ENCODE data around the gene DPP7. TPM values are rescaled to one million over a fixed set of nuclear protein-coding genes. Genes with fewer than 3 reads are reported as not detected.

DPP7 gene
- polyA plus RNA-seq, 1 of the 3 experiments (the other 2 are of a cell fraction) = 127 TPM

- peaks cover 11 to 15% of the 10 kb centered on the region in 2 experiments; a peak in 2 of 4 replicates for H3K4me1 ChIP-seq (ENCODE audit: control insufficient read depth in 1 of 2, insufficient read depth in 2 of 2, low read depth in 1 of 2, low read length in 1 of 2)
- no peaks in the 10 kb centered on the region for H3K27me3 ChIP-seq (ENCODE audit: insufficient read depth)
- H3K79me2 ChIP-seq (ENCODE audit: insufficient read depth) = 0 out of 2 replicates have a peak, but pooled peaks cover under 1% of the 10 kb centered on the region
- H3K9ac ChIP-seq = no peak overlapping the region
- ChIA-PET POLR2A (interaction anchor here (0.9 kb wide), 1 partner anchor 158 kb away, joined by 3 read pairs; no protein-coding TSS in a partner anchor), CTCF (interaction anchor here (1.0 to 2.4 kb wide), 8 partner anchors 13 to 145 kb away, joined by 3 to 11 read pairs (median 6); partner anchors contain the start of genes NPDC1, RNF224 and SAPCD2)
- H3F3A ChIP-seq (replicated peaks; ENCODE audit: insufficient read depth) = peaks cover 18% of the 10 kb centered on the region
- 0 out of 4 replicates have a peak overlapping the region, but pooled peaks of 1 of the 2 experiments have one; percentile 85 for H3K27ac ChIP-seq (ENCODE audit: low read depth in 2 of 2, low read length in 1 of 2)
- 93% methylated on average over 6 of the region's 16 CpGs for WGBS (ENCODE audit: low lambda C conversion rate)
- TF ChIP-seq SMC3 (IDR thresholded peaks at IDR 0.05; ENCODE audit: low read depth, low read length) = no peak
- TF ChIP-seq IRF3 (IDR thresholded peaks at IDR 0.05; ENCODE audit: low read depth, low read length) = no peak
- no peak for TF ChIP-seq MXI1 (IDR thresholded peaks at IDR 0.05; ENCODE audit: low read depth, low read length)
- TF ChIP-seq PBX3 (IDR thresholded peaks at IDR 0.05) = no peak
- TF ChIP-seq MEF2A (IDR thresholded peaks at IDR 0.05; ENCODE audit: borderline replicate concordance, low read depth) = no peak
- TF ChIP-seq REST (IDR thresholded peaks at IDR 0.05; ENCODE audit: low read depth, low read length) = no peak
- TF ChIP-seq EZH2phosphoT487 (IDR thresholded peaks at IDR 0.05; ENCODE audit: borderline replicate concordance, low read depth) = no peak
- TF ChIP-seq TEAD4 (IDR thresholded peaks at IDR 0.05; ENCODE audit: borderline replicate concordance, insufficient read depth) = no peak
- TF ChIP-seq CTCF (IDR thresholded peaks at IDR 0.05) = no peak
- no peak for TF ChIP-seq EP300 (IDR thresholded peaks at IDR 0.05; ENCODE audit: borderline replicate concordance in 1 of 2, low read depth in 1 of 2, low read length in 1 of 2)
- no peak for TF ChIP-seq USF2 (IDR thresholded peaks at IDR 0.05; ENCODE audit: borderline replicate concordance, low read depth, low read length)
- no peak for TF ChIP-seq CHD2 (IDR thresholded peaks at IDR 0.05; ENCODE audit: low read length, partially characterized antibody)
- H4K20me1 ChIP-seq (ENCODE audit: insufficient read depth) = no peaks in the 10 kb centered on the region
- no peaks in the 10 kb centered on the region for H3K9me3 ChIP-seq
- peaks cover 3 to 8% of the 10 kb centered on the region in 2 experiments for H3K36me3 ChIP-seq (replicated peaks in 1 of 2; ENCODE audit: control insufficient read depth in 1 of 2, insufficient read depth in 2 of 2, low read length in 1 of 2)
- H3K4me2 ChIP-seq = no peak overlapping the region
- H3K4me3 ChIP-seq (ENCODE audit: low read depth in 2 of 2, low read length in 1 of 2) = no peak overlapping the region
- no peak for DNase-seq
- H2AFZ ChIP-seq (ENCODE audit: low read depth) = no peak overlapping the region
- H3K9me2 ChIP-seq = no peaks in the 10 kb centered on the region
These were observed 32.2 kb downstream of the DPP7 start for GRCh38 chr9:137082222-137082924.

Measured in SK-N-SH (cell line).